Karpas-422 (cell line): ENCODE results near the gene RNASE11. TPM values are rescaled to one million over a fixed set of nuclear protein-coding genes. Genes with fewer than 3 reads are reported as not detected.
"Not testable (repeated sequence)": the region's sequence is repeated elsewhere in the genome, so short reads cannot be mapped to it uniquely, and the experiment has no call there.

ENCODE experiments used
- DNase-seq: peaks from one replicate; pipeline ENCODE4 v3.0.0-alpha.2; 2015
- H2AFZ ChIP-seq: fragments of 200-600 bp; sonication (generic); 2 replicates; pipeline ENCODE4 v1.6.1; 2014; ENCODE audit warnings: antibody characterized with exemption, low read length, mixed read lengths
- H3K27ac ChIP-seq: fragments of 200-600 bp; sonication (generic); 2 replicates; pipeline ENCODE4 v1.5.1; 2014; ENCODE audit warnings: mild to moderate bottlenecking, low read length, moderate library complexity
- H3K27me3 ChIP-seq: fragments of 200-600 bp; sonication (generic); 2 replicates; pipeline ENCODE4 v1.6.1; 2014; ENCODE audit warnings: low read length, mixed read lengths
- H3K36me3 ChIP-seq: fragments of 200-600 bp; sonication (generic); 2 replicates; pipeline ENCODE4 v1.6.1; 2014; ENCODE audit warnings: low read length, mixed read lengths; ENCODE audit not compliant: insufficient read depth
- H3K4me1 ChIP-seq: fragments of 200-600 bp; sonication (generic); 2 replicates; pipeline ENCODE4 v1.6.1; 2014; ENCODE audit warnings: mild to moderate bottlenecking, low read length, mixed read lengths
- H3K4me2 ChIP-seq: fragments of 200-600 bp; sonication (generic); 2 replicates; pipeline ENCODE4 v1.6.1; 2014; ENCODE audit warnings: low read length, low read depth, mild to moderate bottlenecking; ENCODE audit not compliant: poor library complexity, severe bottlenecking
- H3K4me3 ChIP-seq: fragments of 200-600 bp; sonication (generic); 2 replicates; pipeline ENCODE4 v1.5.1; 2014; ENCODE audit warnings: mild to moderate bottlenecking, antibody characterized with exemption, low read length, mixed read lengths
- H3K79me2 ChIP-seq: fragments of 200-600 bp; sonication (generic); 2 replicates; pipeline ENCODE4 v1.6.1; 2014; ENCODE audit warnings: mild to moderate bottlenecking, low read length, mixed read lengths
- H3K9ac ChIP-seq: fragments of 200-600 bp; sonication (generic); 2 replicates; pipeline ENCODE4 v1.6.0; 2014; ENCODE audit warnings: low read length
- H3K9me2 ChIP-seq: fragments of 200-600 bp; sonication (generic), shearing (Covaris generic); replicated peaks from 2 replicates; pipeline ENCODE4 v1.6.0; 2014; ENCODE audit warnings: mild to moderate bottlenecking, low read length, moderate library complexity; ENCODE audit not compliant: insufficient read depth
- H3K9me3 ChIP-seq: fragments of 300-700, 200-600 bp; sonication (generic); 2 replicates; pipeline ENCODE4 v1.6.1; 2014; ENCODE audit warnings: low read length, mixed read lengths
- H4K20me1 ChIP-seq: fragments of 200-600 bp; sonication (generic); 2 replicates; pipeline ENCODE4 v1.6.1; 2014; ENCODE audit warnings: mild to moderate bottlenecking, antibody characterized with exemption, low read length, low read depth; ENCODE audit not compliant: insufficient read depth
- total RNA-seq: library from RNA; depleted of rRNA; stranded (reverse); fragments of >200 nt; shearing (Covaris generic); gene quantifications from 2 replicates; pipeline ENCODE4 v1.2.3, GENCODE V29; 2014; ENCODE audit warnings: low replicate concordance

RNASE11 gene
- total RNA-seq, 1 experiment from 2014 or later: not detected

GRCh38 chr14:20578784-20579502 is 8.9 kb downstream of the RNASE11 start:
- H3K27ac ChIP-seq: no peak overlapping the region
- no peak overlapping the region for H3K4me2 ChIP-seq
- no peaks in the 10 kb centered on the region for H3K79me2 ChIP-seq
- no peaks in the 10 kb centered on the region for H3K9me2 ChIP-seq
- H3K4me3 ChIP-seq: no peak overlapping the region
- H3K27me3 ChIP-seq: no peaks in the 10 kb centered on the region
- H3K9me3 ChIP-seq: no peaks in the 10 kb centered on the region
- H3K4me1 ChIP-seq: no peaks in the 10 kb centered on the region
- no peaks in the 10 kb centered on the region for H3K36me3 ChIP-seq
- no peak overlapping the region for H2AFZ ChIP-seq
- H4K20me1 ChIP-seq: no peaks in the 10 kb centered on the region
- DNase-seq: no peak
- H3K9ac ChIP-seq: no peak overlapping the region

GRCh38 chr14:20578325-20578724 is 9.5 kb downstream of the RNASE11 start:
- no peak overlapping the region for H3K9ac ChIP-seq
- no peak overlapping the region for H3K4me3 ChIP-seq
- H3K36me3 ChIP-seq: no peaks in the 10 kb centered on the region
- H2AFZ ChIP-seq: no peak overlapping the region
- H3K9me2 ChIP-seq: no peaks in the 10 kb centered on the region
- DNase-seq: no peak
- H3K79me2 ChIP-seq: no peaks in the 10 kb centered on the region
- no peaks in the 10 kb centered on the region for H3K27me3 ChIP-seq
- no peak overlapping the region for H3K4me2 ChIP-seq
- no peaks in the 10 kb centered on the region for H3K9me3 ChIP-seq
- H4K20me1 ChIP-seq: no peaks in the 10 kb centered on the region
- H3K27ac ChIP-seq: no peak overlapping the region
- no peaks in the 10 kb centered on the region for H3K4me1 ChIP-seq

DNA sequence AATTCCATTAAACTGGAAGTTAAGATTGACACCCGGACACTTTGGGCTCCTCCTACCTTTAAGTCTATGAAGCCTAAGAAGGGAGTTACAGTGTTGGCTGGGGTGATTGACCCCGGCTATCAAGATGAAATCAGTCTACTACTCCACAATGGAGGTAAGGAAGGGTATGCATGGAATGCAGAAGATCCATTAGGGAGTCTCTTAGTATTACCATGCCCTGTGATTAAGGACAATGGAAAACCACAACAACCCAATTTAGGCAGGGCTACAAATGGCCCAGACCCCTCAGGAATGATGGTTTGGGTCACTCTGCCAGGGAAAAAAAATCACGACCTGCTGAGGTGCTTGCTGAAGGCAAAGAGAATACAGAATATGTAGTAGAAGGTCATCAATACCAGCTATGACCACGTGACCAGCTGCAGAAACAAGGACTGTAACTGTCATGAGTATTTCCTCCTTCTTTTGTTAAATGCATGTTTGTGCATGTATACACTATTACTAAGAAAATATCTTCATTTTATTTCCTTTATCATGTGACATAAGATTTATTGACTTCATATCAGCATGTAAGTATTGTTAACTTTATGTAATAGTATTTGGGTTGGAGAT is 15.3 kb downstream of the RNASE11 start:
- not testable (repeated sequence) for H3K36me3 ChIP-seq, H3K9ac ChIP-seq, H3K9me2 ChIP-seq, H3K27ac ChIP-seq, DNase-seq, H3K4me2 ChIP-seq, H3K4me1 ChIP-seq, H3K9me3 ChIP-seq, H4K20me1 ChIP-seq, H3K27me3 ChIP-seq, H3K4me3 ChIP-seq, H2AFZ ChIP-seq, H3K79me2 ChIP-seq

- not testable (repeated sequence) for DNase-seq, H3K27me3 ChIP-seq, H4K20me1 ChIP-seq, H3K9me3 ChIP-seq, H2AFZ ChIP-seq, H3K79me2 ChIP-seq, H3K9ac ChIP-seq, H3K4me3 ChIP-seq, H3K4me1 ChIP-seq, H3K27ac ChIP-seq, H3K36me3 ChIP-seq, H3K9me2 ChIP-seq, H3K4me2 ChIP-seq
Measured at GRCh38 chr14:20570720-20571119, 17.1 kb downstream of the RNASE11 start.

GRCh38 chr14:20569865-20570264 is 17.9 kb downstream of the RNASE11 start:
- not testable (repeated sequence) for H3K36me3 ChIP-seq, H3K79me2 ChIP-seq, H4K20me1 ChIP-seq, H3K9me3 ChIP-seq, H3K9ac ChIP-seq, H3K4me2 ChIP-seq, H3K27ac ChIP-seq, H3K4me1 ChIP-seq, H3K4me3 ChIP-seq, H3K9me2 ChIP-seq, H2AFZ ChIP-seq, DNase-seq, H3K27me3 ChIP-seq

DNA sequence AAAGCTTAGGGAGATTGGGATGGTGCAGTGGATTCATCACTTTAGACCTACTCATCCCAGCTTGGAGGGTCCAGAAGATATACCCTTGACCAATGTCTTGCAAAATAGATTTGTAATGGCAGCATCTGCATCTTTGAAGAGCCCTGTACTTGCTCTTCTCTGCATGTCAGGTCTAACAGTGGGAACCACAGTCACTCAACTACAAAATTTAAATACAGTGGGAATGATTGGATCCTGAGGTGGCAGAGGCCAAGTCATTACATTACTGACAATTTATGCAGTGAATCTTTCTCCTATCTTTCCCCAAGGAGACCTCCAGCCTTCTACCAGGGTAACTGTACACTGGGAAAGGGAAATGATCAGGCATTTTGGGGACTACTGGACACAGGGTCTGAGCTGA is 18.7 kb downstream of the RNASE11 start:
- Histone ChIP-seq H3K27ac (no peak overlapping the region), H3K36me3 (no peaks in the 10 kb centered on the region), H3K4me2 (no peak overlapping the region), H3K79me2 (no peaks in the 10 kb centered on the region), H3K9me2 (no peaks in the 10 kb centered on the region), H3K9me3 (no peaks in the 10 kb centered on the region), H2AFZ (no peak overlapping the region), H3K4me1 (no peaks in the 10 kb centered on the region), H3K9ac (no peak overlapping the region), H3K27me3 (no peaks in the 10 kb centered on the region), H3K4me3 (no peak overlapping the region), H4K20me1 (no peaks in the 10 kb centered on the region)
- DNase-seq: no peak

GRCh38 chr14:20568393-20568792 is 19.4 kb downstream of the RNASE11 start:
- H3K4me3 ChIP-seq: no peak overlapping the region
- H3K4me2 ChIP-seq: no peak overlapping the region

GRCh38 chr14:20567199-20567598 is 20.6 kb downstream of the RNASE11 start:
- H3K4me3 ChIP-seq, H3K36me3 ChIP-seq, H3K4me2 ChIP-seq, H3K9ac ChIP-seq, H3K9me3 ChIP-seq, H4K20me1 ChIP-seq, H3K27me3 ChIP-seq, DNase-seq, H3K27ac ChIP-seq, H3K4me1 ChIP-seq, H3K9me2 ChIP-seq, H2AFZ ChIP-seq, H3K79me2 ChIP-seq: not testable (repeated sequence)

More at GRCh38 chr14:20568393-20568792, 19.4 kb downstream of the RNASE11 start:
- no peak for DNase-seq
- Histone ChIP-seq H3K36me3 (no peaks in the 10 kb centered on the region), H3K9me2 (no peaks in the 10 kb centered on the region), H3K79me2 (no peaks in the 10 kb centered on the region), H3K9ac (no peak overlapping the region), H2AFZ (no peak overlapping the region), H3K9me3 (no peaks in the 10 kb centered on the region), H3K4me1 (no peaks in the 10 kb centered on the region), H3K27me3 (no peaks in the 10 kb centered on the region), H4K20me1 (no peaks in the 10 kb centered on the region), H3K27ac (no peak overlapping the region)
